ENCODE measurements around the gene TMEM98.

GRCh38 chr17:32926183-32926582, 1.8 kb upstream of the TMEM98 start:
- TF ChIP-seq CTCF (IDR thresholded peaks at IDR 0.05), result no peak
- TF ChIP-seq POLR2A (IDR thresholded peaks at IDR 0.05), result no peak
- no peak for TF ChIP-seq POLR2AphosphoS5 (IDR thresholded peaks at IDR 0.05)
- TF ChIP-seq EP300 (IDR thresholded peaks at IDR 0.05), result no peak
